GM12874 (cell line): ENCODE data around the gene CCDC106.

Experiments
- TF ChIP-seq, protein P1 (sequence below): IDR thresholded peaks from 2 replicates; pipeline ENCODE4 v1.5.1; 2011; ENCODE audit warnings: low read depth, mild to moderate bottlenecking, control low read depth, low read length, moderate library complexity; ENCODE audit not compliant: insufficient read depth

CCDC106 gene

DNA sequence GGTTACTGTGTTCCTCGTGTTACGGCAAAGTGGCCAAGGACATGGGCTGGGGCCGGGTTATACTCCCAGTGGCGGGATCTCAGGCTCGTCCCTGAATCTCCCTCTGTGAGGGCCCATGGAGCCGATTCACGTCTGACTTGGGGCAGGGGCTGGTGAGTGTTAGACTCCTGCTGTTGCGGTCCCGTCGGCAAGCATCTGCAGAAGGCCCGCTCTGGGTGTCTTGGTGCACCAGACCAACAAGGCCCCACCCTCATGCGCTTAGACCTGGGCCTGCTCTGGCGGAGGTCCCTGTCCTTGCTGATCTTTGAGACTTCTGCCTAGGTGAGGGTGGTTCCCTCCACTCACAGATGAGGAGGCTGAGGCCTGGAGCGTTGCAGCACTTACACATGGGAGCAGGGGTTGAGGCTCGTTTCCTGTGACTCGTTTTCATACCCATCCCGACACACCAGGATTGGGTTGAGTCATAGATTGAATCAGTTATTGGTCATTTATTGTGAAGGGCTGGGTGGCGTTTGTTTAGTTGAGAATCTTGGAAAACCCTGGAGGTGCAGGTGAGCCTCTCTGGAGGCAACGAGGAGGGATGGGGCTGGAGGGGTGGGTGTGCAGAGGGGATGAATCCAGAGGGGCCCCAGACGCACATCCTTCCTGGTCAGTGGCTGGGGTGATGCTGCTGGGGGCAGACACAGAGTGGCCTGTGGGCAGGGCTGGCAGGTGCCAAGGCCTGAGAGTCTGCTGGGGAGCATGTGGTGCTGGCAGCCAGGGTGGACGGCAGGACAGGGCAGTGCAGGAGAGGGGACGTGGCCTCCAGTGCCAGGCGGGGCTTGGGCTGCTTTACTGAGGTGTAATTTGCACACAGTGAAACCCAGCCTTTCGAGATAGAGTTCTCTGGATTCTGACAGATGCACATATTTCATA lies 31.6 kb downstream of the CCDC106 start:
- TF ChIP-seq, protein P1, sequence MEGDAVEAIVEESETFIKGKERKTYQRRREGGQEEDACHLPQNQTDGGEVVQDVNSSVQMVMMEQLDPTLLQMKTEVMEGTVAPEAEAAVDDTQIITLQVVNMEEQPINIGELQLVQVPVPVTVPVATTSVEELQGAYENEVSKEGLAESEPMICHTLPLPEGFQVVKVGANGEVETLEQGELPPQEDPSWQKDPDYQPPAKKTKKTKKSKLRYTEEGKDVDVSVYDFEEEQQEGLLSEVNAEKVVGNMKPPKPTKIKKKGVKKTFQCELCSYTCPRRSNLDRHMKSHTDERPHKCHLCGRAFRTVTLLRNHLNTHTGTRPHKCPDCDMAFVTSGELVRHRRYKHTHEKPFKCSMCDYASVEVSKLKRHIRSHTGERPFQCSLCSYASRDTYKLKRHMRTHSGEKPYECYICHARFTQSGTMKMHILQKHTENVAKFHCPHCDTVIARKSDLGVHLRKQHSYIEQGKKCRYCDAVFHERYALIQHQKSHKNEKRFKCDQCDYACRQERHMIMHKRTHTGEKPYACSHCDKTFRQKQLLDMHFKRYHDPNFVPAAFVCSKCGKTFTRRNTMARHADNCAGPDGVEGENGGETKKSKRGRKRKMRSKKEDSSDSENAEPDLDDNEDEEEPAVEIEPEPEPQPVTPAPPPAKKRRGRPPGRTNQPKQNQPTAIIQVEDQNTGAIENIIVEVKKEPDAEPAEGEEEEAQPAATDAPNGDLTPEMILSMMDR = no peak

DNA sequence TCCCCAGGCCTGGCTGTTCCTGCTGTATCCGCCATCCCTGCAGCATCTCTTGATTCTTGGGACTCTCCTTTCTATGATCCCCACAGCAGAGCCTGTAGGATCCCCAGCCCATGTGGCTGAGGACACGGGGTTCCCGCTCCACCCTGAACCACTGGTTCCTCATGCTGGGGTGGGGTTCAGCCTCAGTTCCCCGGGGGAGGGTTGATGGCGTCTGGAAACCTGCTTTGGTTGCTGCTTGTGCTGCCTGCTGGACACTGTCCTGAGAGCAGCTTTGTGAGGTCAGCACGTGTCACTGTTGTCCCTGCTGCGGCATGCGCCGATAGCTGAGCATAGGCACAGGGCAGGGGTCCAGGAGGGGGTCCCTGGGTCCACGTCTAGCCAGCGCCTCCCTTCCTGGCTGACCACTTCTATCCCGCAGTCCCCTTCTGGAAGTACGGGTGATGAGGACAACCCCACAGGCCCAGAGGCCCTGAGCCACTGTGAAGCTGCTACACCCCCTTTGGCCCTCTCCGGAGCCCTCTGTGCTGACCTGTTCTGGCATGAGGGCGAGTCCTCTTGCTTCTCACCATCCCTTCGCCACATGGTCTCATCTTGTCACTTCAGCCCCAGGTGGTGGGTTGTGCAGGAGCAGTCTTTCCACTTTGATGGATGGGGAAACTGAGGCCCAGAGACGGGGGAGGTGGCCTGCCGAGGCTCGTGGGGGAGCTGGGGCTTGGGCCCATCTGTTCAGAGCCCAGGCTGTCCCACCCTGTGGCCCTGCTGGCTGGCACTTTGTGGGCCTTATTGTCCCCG lies 32.5 kb downstream of the CCDC106 start:
- TF ChIP-seq, protein P1 = no peak

DNA sequence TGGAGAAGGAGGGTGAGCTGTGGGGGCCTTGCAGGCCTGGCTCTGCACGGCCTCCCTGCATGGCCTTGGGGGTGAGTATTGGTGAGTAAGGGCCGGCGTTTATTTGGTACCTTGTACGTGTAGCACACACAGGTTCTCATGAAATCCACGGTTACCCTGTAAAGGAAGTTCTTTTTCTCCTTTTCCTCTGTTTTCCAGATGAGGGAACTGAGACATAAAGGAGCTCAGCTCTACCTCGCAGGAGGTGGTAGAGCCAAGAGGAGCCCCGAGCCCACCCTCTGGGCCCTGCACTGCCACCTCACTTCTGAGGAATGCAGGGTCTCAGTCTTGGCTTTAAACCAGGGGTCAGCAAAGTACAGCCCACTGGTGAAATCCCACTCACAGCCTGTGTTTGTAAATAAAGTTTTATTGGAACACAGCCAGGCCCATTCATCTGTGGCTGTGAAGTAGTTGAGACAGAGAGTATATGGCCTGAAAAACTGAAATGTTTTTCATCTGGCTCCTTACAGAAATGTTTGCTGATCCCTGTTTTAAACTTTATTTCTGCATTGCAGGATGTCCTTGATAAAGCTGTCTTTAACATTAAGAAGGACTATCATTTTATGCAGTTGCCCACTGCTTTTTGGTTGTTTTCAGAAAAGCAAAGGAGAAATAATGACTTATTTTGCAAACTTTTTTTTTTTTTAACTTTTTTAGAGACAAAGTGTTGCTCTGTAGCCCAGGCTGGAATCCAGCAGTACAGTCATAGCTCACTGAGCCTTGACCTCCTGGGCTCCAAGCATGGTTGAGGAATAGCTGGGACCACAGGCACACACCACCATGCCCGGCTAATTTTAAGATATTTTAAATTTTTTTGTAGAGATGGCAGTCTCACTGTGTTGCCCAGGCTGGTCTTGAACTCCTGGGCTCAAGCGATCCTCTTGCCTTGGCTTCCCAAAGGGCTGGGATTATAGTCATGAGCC lies 33.4 kb downstream of the CCDC106 start:
- TF ChIP-seq, protein P1 = no peak

DNA sequence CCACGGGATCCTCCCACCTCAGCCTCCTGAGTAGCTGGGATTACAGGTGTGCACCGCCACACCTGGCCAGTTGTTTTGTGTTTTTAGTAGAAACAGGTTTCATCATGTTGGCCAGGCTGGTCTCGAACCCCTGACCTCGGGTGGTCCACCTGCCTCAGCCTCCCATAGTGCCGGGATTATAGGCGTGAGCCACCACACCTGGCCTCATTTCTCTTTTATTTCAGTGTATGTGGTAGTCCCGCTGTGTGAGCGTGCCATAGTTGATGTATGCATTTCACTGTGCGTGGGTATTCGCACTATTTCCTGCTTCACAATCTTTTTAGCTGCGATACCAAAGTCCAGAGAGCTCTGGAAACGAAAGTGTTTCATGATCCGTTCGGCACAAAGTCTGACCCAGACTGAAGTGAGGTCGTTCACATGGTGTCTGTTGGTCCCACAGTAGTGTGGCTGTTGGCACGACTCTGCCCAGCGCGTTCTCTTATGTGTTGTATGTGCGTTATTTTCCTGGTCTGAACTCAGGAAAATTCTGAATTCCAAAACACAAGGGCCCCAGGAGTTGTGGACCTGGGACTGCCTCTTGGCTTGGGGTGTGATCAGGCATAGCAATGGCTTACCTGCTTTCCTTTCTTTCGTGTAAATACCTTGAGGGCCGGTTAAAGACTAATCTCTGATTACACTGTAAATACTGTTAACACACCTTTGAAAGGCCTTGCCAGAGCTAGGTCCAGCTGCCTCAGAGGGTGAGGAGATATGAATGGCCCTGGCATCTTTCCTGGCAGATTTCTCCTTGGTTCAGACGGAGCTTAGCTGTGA lies 35.6 kb downstream of the CCDC106 start:
- TF ChIP-seq, protein P1 = no peak

DNA sequence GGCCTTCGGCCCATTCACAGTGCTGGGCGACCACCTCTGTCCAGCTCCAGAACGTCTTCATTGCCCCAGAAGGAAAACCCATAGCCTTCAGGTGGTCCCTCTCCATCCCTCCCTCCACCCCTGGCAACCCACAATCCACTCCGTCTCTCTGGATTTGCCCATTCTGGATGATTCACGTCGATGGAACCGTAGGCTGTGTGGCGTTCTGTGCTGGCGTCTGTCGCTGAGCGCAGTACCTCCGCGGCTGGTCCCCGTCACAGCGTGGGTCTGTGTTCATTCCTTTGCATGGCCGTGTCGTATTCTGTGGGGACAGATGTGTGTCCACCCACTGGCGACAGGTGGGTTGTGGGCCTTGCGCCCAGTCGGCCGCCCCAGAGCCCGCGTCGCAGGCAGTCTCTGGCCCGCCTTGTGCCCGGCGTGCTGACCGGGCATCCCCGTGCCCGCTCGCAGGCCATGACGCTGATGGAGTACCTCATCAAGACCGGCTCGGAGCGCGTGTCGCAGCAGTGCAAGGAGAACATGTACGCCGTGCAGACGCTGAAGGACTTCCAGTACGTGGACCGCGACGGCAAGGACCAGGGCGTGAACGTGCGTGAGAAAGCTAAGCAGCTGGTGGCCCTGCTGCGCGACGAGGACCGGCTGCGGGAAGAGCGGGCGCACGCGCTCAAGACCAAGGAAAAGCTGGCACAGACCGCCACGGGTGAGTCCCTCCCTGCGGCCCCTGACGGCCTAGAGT lies 37.1 kb downstream of the CCDC106 start:
- TF ChIP-seq, protein P1 = no peak

DNA sequence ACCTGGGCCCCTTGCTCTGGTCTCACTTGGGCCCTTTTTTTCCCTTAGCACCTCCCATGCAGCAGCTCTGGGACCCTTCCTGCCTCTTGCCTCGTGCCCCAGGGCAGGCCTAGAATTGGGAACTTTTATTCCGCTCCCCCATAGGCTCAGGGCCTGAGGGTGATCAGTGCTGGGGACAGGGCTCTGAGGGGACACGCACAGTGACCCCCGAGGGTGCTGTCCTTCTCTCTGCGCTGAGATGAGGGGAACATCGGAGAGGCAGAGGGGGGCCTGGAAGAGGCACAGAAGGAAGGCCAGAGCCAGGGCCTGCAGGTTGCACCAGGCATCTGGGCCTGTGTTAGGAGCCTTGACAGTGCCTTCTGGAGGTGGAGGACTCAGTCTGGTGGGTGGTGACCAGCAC lies 37.8 kb downstream of the CCDC106 start:
- TF ChIP-seq, protein P1 = no peak
